HCT116 (cell line): ENCODE results near the gene FHOD3. TPM values are rescaled to one million over a fixed set of nuclear protein-coding genes. Genes with fewer than 3 reads are reported as not detected.

ENCODE experiments used
- ATAC-seq: fragments of 200-7000 bp; cut with Tn5 transposase; 2 replicates; pipeline ENCODE4 v1.9.1; 2020; ENCODE audit warnings: mild to moderate bottlenecking, moderate library complexity
- BruUV-seq: library from RNA; stranded (reverse); fragments of 400-500 nt; replicated peaks from 2 replicates; lab custom pipeline; 2021; lab: Mats Ljungman, UMichigan
- CTCF ChIA-PET: fragments of 300-600 bp; sonication (Branson Sonifier 250); formaldehyde crosslinking; loops from one replicate; lab custom pipeline; 2021; ENCODE audit warnings: antibody characterized with exemption; lab: Charles Lee
- POLR2A ChIA-PET: fragments of 300-600, 350-600 bp; sonication (Branson Sonifier 250); formaldehyde crosslinking; loops from one replicate; lab custom pipeline; 2021; ENCODE audit warnings: antibody characterized with exemption; lab: Charles Lee
- RAD21 ChIA-PET, 2 experiments: fragments of 300-600 bp; sonication (Branson Sonifier 250); formaldehyde crosslinking; loops; one replicate each; lab custom pipeline; 2023; ENCODE audit warnings: low total read pairs in 2 of 2; ENCODE audit not compliant: uncharacterized antibody in 2 of 2, unreplicated experiment in 2 of 2, low non-redundant PET in 1 of 2; lab: Charles Lee
- DNase-seq: peaks from one replicate; pipeline ENCODE4 v3.0.0-alpha.2; 2010; ENCODE audit warnings: low read depth, low spot score
- H2AFZ ChIP-seq: fragments of 200-600 bp; shearing (Covaris generic), sonication (generic); 2 replicates; pipeline ENCODE4 v1.6.1; 2017; ENCODE audit warnings: low read depth, mixed run types, mixed read lengths, antibody characterized with exemption, low read length; ENCODE audit not compliant: poor library complexity, severe bottlenecking
- H3K27ac ChIP-seq: 2 replicates; pipeline ENCODE4 v1.5.1; 2012; ENCODE audit warnings: low read depth, low read length
- H3K27me3 ChIP-seq: fragments of 200-600 bp; sonication (generic); 2 replicates; pipeline ENCODE4 v1.6.1; 2016; ENCODE audit warnings: mixed run types, low read length, mixed read lengths; ENCODE audit not compliant: insufficient read depth
- H3K36me3 ChIP-seq, 2 experiments: fragments of 200-500 bp in 1 of 2; fragments of 200-600 bp in 1 of 2; sonication (Bioruptor generic) in 1 of 2; sonication (generic) in 1 of 2; 2 replicates each; pipeline versions ENCODE4 v1.5.1 to v1.6.1; 2014 to 2016; ENCODE audit warnings: low read length in 2 of 2, inconsistent platforms in 1 of 2, mixed read lengths in 1 of 2, mixed run types in 1 of 2; ENCODE audit not compliant: insufficient read depth in 2 of 2, control insufficient read depth in 1 of 2
- H3K4me1 ChIP-seq, 2 experiments: fragments of 200-600 bp in 1 of 2; sonication (generic) in 1 of 2; 2 replicates each; pipeline versions ENCODE4 v1.5.1 to v1.6.1; 2012 to 2017; ENCODE audit warnings: low read length in 2 of 2, inconsistent platforms in 1 of 2, mild to moderate bottlenecking in 1 of 2, mixed read lengths in 1 of 2, mixed run types in 1 of 2, moderate library complexity in 1 of 2; ENCODE audit not compliant: insufficient read depth in 2 of 2, control insufficient read depth in 1 of 2
- H3K4me2 ChIP-seq: fragments of 200-600 bp; sonication (generic); 2 replicates; pipeline ENCODE4 v1.6.1; 2017; ENCODE audit warnings: mixed run types, low read length, mixed read lengths
- H3K4me3 ChIP-seq, 2 experiments: fragments of 200-600 bp in 1 of 2; sonication (generic) in 1 of 2; replicated peaks in 1 of 2; 2 replicates each; pipeline ENCODE4 v1.5.1; 2011 to 2016; ENCODE audit warnings: low read length in 2 of 2, control low read depth in 1 of 2, low read depth in 1 of 2, mild to moderate bottlenecking in 1 of 2, mixed read lengths in 1 of 2, mixed run types in 1 of 2
- H3K79me2 ChIP-seq: fragments of 200-600 bp; sonication (generic); 2 replicates; pipeline ENCODE4 v1.6.1; 2017; ENCODE audit warnings: mild to moderate bottlenecking, mixed run types, low read length, moderate library complexity, mixed read lengths; ENCODE audit not compliant: insufficient read depth
- H3K9ac ChIP-seq: fragments of 200-600 bp; sonication (generic); 2 replicates; pipeline ENCODE4 v1.6.1; 2016; ENCODE audit warnings: low read length, mixed read lengths
- H3K9me2 ChIP-seq: fragments of 200-600 bp; sonication (generic), shearing (Covaris generic); 2 replicates; pipeline ENCODE4 v1.6.1; 2017; ENCODE audit warnings: mixed run types, mild to moderate bottlenecking, moderate library complexity; ENCODE audit not compliant: insufficient read depth
- H3K9me3 ChIP-seq, 2 experiments: fragments of 200-500 bp in 1 of 2; fragments of 200-600 bp in 1 of 2; sonication (Bioruptor generic) in 1 of 2; sonication (generic) in 1 of 2; 2 replicates each; pipeline ENCODE4 v1.6.1; 2014 to 2017; ENCODE audit warnings: low read length in 2 of 2, mixed read lengths in 2 of 2, inconsistent platforms in 1 of 2, low read depth in 1 of 2, mild to moderate bottlenecking in 1 of 2, mixed run types in 1 of 2, moderate library complexity in 1 of 2; ENCODE audit not compliant: control insufficient read depth in 1 of 2, insufficient read depth in 1 of 2
- H4K20me1 ChIP-seq: fragments of 200-600 bp; sonication (generic), shearing (Covaris generic); 2 replicates; pipeline ENCODE4 v1.6.1; 2017; ENCODE audit warnings: mixed run types, mild to moderate bottlenecking, moderate library complexity; ENCODE audit not compliant: insufficient read depth
- ATF3 ChIP-seq: IDR thresholded peaks from 2 replicates; pipeline ENCODE4 v1.6.1; 2012
- CBX3 ChIP-seq: IDR thresholded peaks from 2 replicates; pipeline ENCODE4 v1.6.1; 2012; ENCODE audit warnings: low read depth
- CEBPB ChIP-seq: IDR thresholded peaks from 2 replicates; pipeline ENCODE4 v1.6.1; 2012; ENCODE audit warnings: low read depth
- CTCF ChIP-seq, 3 experiments: fragments of 200-600 bp in 1 of 3; sonication (generic) in 1 of 3; IDR thresholded peaks in 2 of 3; conservative IDR thresholded peaks in 1 of 3; 2 replicates each; pipeline ENCODE4 v1.5.1; 2012 to 2017; ENCODE audit warnings: low read depth in 2 of 3, low read length in 2 of 3, antibody characterized with exemption in 1 of 3, borderline replicate concordance in 1 of 3, control low read depth in 1 of 3, mild to moderate bottlenecking in 1 of 3, mixed read lengths in 1 of 3, mixed run types in 1 of 3, moderate library complexity in 1 of 3; ENCODE audit not compliant: insufficient read depth in 1 of 3
- EZH2 ChIP-seq: fragments of 200-600 bp; sonication (generic); IDR thresholded peaks from 2 replicates; pipeline ENCODE4 v1.6.1; 2017; ENCODE audit warnings: antibody characterized with exemption, mixed run types
- FOSL1 ChIP-seq: IDR thresholded peaks from 2 replicates; pipeline ENCODE4 v1.6.1; 2012; ENCODE audit warnings: low read depth
- JUND ChIP-seq: IDR thresholded peaks from 2 replicates; pipeline ENCODE4 v1.6.1; 2012
- POLR2AphosphoS5 ChIP-seq: IDR thresholded peaks from 2 replicates; pipeline ENCODE4 v1.6.1; 2011; ENCODE audit warnings: mild to moderate bottlenecking, low read depth, low read length, moderate library complexity
- RAD21 ChIP-seq: IDR thresholded peaks from 2 replicates; pipeline ENCODE4 v1.6.1; 2012; ENCODE audit warnings: low read depth, mild to moderate bottlenecking
- REST ChIP-seq: IDR thresholded peaks from 2 replicates; pipeline ENCODE4 v1.6.1; 2012; ENCODE audit warnings: low read depth
- SIN3A ChIP-seq: IDR thresholded peaks from 2 replicates; pipeline ENCODE4 v1.6.1; 2012; ENCODE audit warnings: low read depth
- TCF7L2 ChIP-seq: IDR thresholded peaks from 2 replicates; pipeline ENCODE4 v1.7.0; 2011; ENCODE audit warnings: borderline replicate concordance, inconsistent platforms; ENCODE audit not compliant: insufficient read depth, insufficient read length; ENCODE audit errors: extremely low read depth
- YY1 ChIP-seq: IDR thresholded peaks from 2 replicates; pipeline ENCODE4 v1.6.1; 2011; ENCODE audit warnings: low read length, low read depth, moderate library complexity, mild to moderate bottlenecking; ENCODE audit not compliant: insufficient replicate concordance; ENCODE audit errors: extremely low read depth
- intact Hi-C: fragments of 100-400 bp; cut with micrococcal nuclease; formaldehyde crosslinking; loops from 2 replicates; pipeline ENCODE4 v1.10.0; 2022
- total RNA-seq: library from RNA; stranded (reverse); gene quantifications from one replicate; pipeline ENCODE4 v1.2.1, GENCODE V29; 2021; ENCODE audit not compliant: unreplicated experiment

Gene FHOD3
- total RNA-seq, 1 experiment from 2014 or later = 4.0 TPM

- no peak for TF ChIP-seq RAD21
- Histone ChIP-seq H3K79me2 (no peaks in the 10 kb centered on the region), H3K4me3 (no peak overlapping the region), H3K9ac (no peak overlapping the region), H3K4me1 (peaks cover 0 to 6% of the 10 kb centered on the region in 2 experiments; a peak in 2 of 4 replicates), H3K4me2 (no peak overlapping the region), H3K27ac (no peak overlapping the region), H3K9me3 (no peaks in the 10 kb centered on the region), H4K20me1 (no peaks in the 10 kb centered on the region), H3K27me3 (no peaks in the 10 kb centered on the region), H3K9me2 (no peaks in the 10 kb centered on the region), H3K36me3 (no peaks in the 10 kb centered on the region), H2AFZ (no peak overlapping the region)
- intact Hi-C loops = no loop called here
- RAD21 ChIA-PET = no interaction called here
- DNase-seq (no peak), ATAC-seq (no peak)
- CTCF ChIA-PET = no interaction called here
- POLR2A ChIA-PET = no interaction called here
- BruUV-seq = no TSS peak
Measured at GRCh38 chr18:36348331-36348730, 50.8 kb downstream of the FHOD3 start.

GRCh38 chr18:36348971-36349417, 51.5 kb downstream of the FHOD3 start:
- ATAC-seq (no peak), DNase-seq (no peak)
- no peaks in the 10 kb centered on the region for H3K9me3 ChIP-seq
- CTCF ChIA-PET = no interaction called here
- H3K4me3 ChIP-seq = no peak overlapping the region
- no peak overlapping the region for H2AFZ ChIP-seq
- no peaks in the 10 kb centered on the region for H3K9me2 ChIP-seq
- peaks cover 0 to 6% of the 10 kb centered on the region in 2 experiments; a peak in 2 of 4 replicates for H3K4me1 ChIP-seq
- RAD21 ChIA-PET = no interaction called here
- no peaks in the 10 kb centered on the region for H4K20me1 ChIP-seq
- H3K4me2 ChIP-seq = no peak overlapping the region
- H3K36me3 ChIP-seq = no peaks in the 10 kb centered on the region
- intact Hi-C loops = no loop called here
- H3K27ac ChIP-seq = no peak overlapping the region
- H3K79me2 ChIP-seq = no peaks in the 10 kb centered on the region
- H3K9ac ChIP-seq = no peak overlapping the region
- no peaks in the 10 kb centered on the region for H3K27me3 ChIP-seq
- POLR2A ChIA-PET = no interaction called here
- BruUV-seq = no TSS peak
- no peak for TF ChIP-seq CBX3
- no peak for TF ChIP-seq TCF7L2
- no peak for TF ChIP-seq POLR2AphosphoS5
- TF ChIP-seq SIN3A = no peak
- TF ChIP-seq FOSL1 = no peak
- TF ChIP-seq EZH2 = no peak
- TF ChIP-seq ATF3 = no peak
- TF ChIP-seq REST = no peak
- TF ChIP-seq RAD21 = no peak
- TF ChIP-seq CTCF (IDR thresholded peaks at IDR 0.05 in 2 of 3, conservative IDR thresholded peaks at IDR 0.05 in 1 of 3; ENCODE audit: borderline replicate concordance in 1 of 3, insufficient read depth in 1 of 3, low read depth in 2 of 3, low read length in 2 of 3) = no peak
- no peak for TF ChIP-seq YY1
- no peak for TF ChIP-seq JUND
- TF ChIP-seq CEBPB = no peak
